Muscle of arm (tissue), 12 donors: ENCODE results near the gene ECEL1. TPM values are rescaled to one million over a fixed set of nuclear protein-coding genes. Genes with fewer than 3 reads are reported as not detected.

Source experiments
- DNase-seq: peaks from one replicate; pipeline ENCODE4 v3.0.0-alpha.2; 2013
- polyA plus RNA-seq, 12 donors: library from polyadenylated mRNA; unstranded; fragments of 120-200 nt; gene quantifications; one replicate each; pipeline ENCODE4 v1.2.1, GENCODE V29; 2013; ENCODE audit not compliant: insufficient read length in 12 of 12

The ECEL1 gene
- polyA plus RNA-seq, 12 donors, result 0.24 to 1.2 (median 0.44) TPM; not detected in 2

- no peak for DNase-seq
Measured at GRCh38 chr2:232484628-232485347, 2.8 kb downstream of the ECEL1 start.

DNA sequence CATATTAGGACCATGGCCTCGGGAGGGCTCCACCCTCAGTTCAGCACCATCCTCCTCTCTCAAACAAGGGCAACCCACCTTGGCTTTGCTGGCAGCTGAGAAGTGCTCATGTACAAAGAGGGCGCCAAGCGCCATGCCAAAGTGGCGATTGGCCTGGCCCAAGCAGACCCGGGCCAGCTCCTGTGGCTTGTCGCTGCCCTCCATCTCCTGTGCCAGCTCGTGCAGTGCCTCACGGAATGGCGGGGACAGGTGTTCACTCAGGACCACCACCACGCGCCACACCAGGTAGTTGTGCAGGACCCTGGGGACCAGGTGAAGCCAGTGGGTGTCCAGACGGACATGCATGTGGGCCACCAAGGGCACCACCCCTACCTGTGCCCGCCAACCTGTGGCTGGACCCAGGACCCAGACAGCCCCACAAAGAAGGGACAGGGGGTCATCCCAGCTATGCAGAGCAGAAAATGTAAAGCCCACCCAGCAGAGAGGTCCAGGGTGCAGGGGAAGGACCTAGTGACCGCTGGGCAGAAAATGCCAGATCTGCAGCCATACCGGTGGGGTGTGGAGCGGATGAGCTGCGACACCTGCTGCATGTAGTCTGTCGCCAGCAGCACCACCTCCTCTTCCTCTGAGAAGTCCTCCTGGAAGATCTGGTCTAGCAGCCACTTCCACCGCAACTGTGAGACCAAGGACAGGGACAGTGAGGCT is 3.6 kb downstream of the ECEL1 start:
- no peak for DNase-seq

DNA sequence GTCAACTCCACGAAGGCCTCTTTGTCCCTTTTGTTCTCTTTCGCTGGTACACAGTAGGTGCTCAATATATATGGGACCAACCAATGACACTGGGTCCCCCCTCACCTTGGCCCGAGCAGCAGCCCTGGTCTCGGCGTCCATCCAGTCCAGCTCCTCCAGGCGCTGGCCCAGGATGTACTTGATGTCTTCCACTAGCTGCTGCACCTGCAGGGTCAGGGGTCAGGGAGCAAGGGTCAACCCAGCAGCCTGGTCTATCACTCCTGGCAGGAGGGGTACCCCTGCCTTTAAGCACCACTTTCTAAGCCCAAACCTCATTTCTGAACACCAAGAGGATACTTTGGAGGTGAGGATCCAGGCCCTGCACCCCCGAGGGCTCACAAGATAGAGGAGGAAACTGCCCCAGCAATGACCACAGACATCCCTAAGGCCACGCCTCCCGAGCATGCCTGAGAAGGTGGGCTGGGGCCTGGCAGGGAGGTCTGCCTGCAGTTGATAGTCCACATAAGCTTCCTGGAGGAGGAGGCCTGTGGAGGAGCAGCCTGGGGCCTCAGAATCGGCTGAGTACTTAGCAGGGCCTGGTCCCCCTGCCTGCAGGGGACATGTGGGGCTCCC is 4.2 kb downstream of the ECEL1 start:
- no peak for DNase-seq

DNA sequence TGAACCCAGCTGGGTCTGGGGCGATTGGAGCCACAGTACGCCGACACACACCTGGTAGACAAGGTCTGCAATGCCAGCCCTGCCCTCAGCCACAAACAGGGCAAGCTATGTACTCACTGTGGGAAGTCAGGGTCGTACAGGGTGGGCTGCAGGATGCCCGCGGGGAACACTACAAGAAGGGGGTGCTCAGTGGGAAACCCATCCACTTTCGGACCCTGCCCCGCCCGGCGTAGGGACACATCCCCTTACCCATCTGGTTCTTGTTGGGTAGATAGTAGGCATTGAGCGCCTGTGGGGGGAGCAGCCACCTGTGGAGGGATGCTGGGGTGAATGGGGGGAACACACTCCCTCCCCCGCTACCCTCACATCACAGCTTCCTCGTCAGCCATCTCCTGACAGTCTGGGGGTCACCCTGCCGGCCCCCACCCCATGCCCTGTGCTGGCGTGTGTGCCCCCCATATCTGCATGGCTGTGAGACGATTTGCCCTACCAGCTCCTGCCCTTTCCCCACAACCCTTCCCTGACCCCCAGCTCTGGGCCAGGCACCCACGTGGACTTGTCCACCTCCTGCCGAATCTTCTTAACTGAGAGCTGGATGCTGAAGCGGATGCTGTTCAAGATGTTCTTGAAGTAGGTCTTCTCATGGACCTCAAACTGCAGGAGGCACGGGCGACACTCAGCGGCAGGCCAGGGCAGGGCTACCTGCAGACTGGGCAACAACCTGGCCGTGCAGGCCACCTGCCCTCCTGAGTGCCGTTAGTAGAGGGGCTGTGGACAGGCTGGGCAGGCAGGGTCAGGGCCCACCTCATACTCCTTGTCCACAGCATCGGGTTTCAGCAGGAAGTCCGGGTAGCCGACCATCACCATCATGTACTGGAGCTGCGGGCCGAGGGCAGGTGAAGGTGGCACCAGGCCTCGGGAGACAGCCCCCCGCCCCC is 5.1 kb downstream of the ECEL1 start:
- DNase-seq, result no peak

- DNase-seq, result no peak
Measured at GRCh38 chr2:232481322-232482140, 6.1 kb downstream of the ECEL1 start.

- DNase-seq, result no peak
Measured at GRCh38 chr2:232480201-232481190, 7.1 kb downstream of the ECEL1 start.

DNA sequence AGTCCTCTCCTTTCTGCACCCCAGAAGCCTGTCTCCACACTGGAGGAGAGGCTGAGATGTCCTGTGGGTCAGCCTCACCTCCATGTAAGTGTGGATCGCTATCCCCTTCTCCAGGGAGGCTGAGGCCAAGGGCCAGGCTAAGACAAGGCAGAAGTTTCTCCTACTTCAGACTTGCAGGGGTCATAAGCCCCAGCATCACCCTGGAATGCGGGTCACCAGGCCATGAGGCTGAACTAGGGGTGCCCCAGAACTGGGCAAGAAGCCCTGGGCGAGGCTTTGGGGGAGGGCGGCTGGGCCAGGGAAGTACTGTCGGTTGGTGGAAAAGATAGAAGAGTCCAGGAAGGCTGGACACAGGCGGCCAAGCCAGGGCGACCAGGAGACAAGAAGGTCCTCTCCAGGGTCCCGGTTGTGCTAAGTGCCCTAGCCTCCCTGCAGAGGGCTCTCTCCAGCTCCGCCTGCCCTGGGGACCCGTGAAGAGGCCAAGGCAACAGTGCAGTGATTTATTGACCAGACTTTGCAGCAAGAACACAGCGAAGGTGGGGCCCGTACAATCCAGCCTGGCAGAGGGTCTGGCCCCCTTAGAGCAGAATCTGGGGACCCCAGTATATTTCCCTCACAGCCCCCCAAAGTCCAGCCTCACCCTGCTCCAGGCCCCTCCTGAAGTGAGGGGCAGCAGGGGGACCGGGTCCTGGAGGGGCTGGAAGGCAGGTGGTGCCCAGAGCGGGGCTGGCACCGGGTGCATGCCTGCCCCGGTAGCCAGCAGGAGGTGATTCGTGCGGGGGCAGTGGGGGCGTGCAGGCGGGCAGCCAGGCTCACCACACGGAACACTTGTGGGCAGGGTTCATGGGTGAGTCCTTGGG is 8.1 kb downstream of the ECEL1 start:
- no peak for DNase-seq

GRCh38 chr2:232478571-232479340 is 8.9 kb downstream of the ECEL1 start:
- DNase-seq, result no peak

DNA sequence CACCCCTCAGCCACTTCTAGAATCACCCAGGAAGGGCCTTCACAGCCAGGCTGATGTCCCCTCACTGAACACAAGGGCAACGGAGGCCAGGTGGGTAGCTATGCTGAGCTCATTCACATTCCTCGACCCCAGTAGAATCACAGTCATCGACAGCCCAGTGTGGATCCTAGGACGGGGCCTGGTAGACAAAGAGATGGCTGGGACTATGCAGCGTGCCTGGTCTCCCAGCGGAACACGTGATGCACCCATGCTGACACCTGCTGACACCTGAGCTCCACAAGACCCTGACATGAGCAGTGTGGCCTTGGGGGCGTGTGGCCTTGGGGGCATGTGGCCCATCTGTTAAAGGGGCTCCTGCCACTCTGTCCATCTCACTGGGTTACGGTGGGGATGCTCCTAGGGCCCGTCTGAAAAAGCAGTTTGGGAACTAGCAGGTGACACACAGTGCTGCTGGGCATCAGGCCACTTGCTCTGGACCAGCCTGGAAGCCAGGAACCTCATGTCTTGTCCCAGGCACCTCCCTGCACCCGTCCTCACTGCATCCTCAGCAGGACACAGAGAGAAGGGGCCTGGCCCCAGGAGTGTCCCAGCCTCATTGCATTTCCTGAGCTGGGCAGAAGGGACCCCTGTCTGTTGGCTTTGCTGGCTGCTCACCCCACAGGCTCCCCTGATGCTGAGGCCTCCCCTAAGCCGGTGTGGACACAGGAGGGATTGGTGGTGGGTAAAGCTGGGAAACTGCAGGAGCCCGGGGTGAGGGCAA is 9.7 kb downstream of the ECEL1 start:
- DNase-seq, result no peak

DNA sequence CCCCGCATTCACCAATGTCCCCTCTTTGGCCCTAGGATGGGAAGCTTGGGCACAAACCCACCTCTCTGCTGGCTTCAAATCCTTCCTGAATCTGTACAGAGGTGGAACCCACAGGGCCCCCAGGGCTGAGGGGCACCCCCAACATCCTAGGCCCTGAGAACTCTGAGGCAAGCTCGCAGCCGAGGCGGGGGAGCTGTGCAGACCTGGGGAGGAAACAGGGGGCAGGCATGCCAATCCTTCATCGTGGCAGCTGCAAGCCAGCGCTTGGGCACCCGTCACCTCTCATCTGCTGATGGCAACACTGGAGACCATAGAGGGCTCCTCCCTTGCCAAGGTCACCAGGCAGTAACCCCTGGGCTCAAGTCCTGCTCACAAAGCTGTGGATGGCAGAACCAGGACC is 10.8 kb downstream of the ECEL1 start:
- no peak for DNase-seq

- no peak for DNase-seq
Measured at GRCh38 chr2:232476045-232476444, 11.6 kb downstream of the ECEL1 start.

DNA sequence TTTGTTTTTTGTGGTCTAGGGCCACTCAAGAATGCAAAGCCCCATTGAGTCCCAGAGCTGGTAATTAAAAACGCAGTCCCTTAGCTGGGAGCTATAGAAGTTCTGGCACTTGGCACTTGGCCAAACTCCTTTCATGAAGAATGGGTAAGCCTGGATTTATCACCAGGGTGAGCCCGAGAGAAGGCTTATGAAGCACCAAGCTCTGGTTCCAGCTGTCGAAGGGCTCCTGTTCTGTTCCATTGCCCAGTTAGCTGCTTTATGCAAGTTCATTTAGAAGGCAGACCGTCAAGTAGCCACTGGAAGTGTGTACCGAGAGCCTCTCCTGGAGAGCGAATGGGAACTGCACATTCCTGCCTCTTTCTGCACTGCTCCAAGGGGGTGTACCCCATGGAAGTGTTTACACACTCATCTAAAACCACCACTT is 14.2 kb downstream of the ECEL1 start:
- no peak for DNase-seq

GRCh38 chr2:232466221-232466620 is 21.4 kb downstream of the ECEL1 start:
- no peak for DNase-seq

GRCh38 chr2:232465061-232465460 is 22.6 kb downstream of the ECEL1 start:
- no peak for DNase-seq

- DNase-seq, result no peak
Measured at GRCh38 chr2:232464544-232464885, 23.1 kb downstream of the ECEL1 start.

- no peak for DNase-seq
Measured at GRCh38 chr2:232463701-232464543, 23.7 kb downstream of the ECEL1 start.
